NCI-H2029 treated with DMSO at 0.1 percent for 48 hours (cell line): ENCODE results near the gene KCNN2.

Source experiments
- DNase-seq: peaks from one replicate; lab custom pipeline; 2025; lab: John Stamatoyannopoulos, UW

Gene KCNN2

DNA sequence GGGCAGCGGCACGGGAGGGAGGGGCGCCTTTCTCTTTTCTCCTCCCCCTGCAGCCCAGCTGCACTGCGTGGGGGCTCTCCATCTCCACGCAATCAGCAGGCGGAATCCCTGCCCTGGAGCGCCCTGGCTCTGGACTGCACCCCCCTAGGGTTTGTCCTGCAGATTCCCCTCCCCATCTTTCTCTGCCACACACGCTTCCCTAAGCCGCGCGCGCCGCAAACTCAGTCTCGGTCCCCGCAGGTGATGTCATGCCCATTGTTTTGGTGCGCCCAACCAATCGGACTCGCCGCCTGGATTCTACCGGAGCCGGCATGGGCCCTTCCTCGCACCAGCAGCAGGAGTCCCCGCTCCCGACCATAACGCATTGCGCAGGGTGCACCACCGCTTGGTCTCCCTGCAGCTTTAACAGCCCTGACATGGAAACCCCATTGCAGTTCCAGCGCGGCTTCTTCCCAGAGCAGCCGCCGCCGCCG is at the start of gene KCNN2:
Gene KCNN2, plus strand, starts transcription at position 347 of the 473 bp plus-strand sequence. Its CDS starts 70 bp downstream, at position 417.
- no peak for DNase-seq

DNA sequence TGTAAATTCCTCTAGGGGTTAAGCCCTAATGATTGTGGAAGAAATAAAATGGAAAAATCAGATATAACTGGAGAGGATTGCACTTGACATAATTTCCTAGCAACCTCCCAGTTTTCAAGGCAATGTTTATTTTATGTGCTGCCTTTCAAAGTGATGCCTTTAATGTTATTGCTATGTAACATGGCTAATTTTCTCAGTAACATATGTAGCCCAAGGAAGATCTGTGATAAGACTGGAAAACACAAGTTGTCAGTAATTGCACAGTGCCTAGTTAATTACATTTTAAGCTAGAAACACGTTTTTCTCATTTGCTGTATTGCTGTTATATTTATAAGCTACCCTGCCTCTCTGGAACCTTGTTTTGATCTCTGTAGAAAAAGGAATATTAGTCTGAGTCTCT is 49.2 kb upstream of the KCNN2 start:
- no peak for DNase-seq

DNA sequence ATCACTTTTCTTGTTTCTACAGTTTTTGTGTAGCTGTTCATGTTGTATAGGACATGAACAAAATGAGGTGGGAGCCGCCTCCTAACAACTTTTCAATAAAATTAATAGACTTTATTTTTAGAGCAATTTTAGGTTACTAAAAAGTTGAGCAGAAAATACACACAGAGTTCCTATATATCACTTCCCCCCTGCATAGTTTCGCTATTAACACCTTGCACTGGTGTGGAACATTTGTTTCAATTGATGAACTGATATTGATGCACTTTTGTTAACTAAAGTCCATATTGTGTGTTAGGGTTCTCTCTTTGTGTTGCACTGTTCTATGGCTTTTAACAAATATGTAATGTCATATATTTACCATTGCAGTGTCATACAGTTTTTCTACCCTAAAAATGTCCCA is 47.8 kb upstream of the KCNN2 start:
- no peak for DNase-seq

DNA sequence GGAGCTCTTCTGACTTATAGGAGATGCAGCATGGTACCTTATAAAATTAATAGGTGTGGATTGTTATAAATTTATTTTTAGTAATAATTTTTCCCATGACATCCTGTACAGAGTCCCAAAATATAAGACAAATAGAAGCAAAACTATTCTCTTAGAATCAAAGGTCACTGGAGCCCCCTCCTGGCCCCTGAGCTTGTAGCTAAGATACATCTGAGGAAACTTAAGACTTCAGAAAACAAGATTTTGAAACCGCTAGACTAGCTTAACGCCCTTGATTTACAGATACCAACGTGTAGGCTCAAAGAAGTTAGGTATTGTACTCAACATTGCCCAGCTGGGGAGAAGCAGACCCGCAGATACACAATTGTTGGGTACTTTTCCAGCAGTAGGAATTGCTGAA is 45.7 kb upstream of the KCNN2 start:
- DNase-seq = no peak

DNA sequence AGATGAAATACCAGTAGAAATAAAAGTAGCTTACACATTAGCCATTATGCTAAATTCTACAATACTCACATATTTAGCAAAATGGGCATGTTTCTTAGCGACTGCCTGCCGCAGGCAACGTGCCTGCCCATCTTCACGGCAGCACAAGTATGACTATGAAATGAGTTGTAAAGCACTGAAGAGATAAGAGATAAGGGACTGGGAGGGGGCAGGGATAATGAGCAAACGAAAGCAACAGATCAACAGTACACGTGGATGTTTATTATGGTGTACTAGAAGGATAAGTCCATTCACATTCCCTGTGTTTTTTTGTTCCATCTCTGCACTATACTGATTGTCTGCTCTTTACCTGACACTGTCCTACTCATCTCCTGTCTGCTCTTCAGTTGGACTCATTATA is 44.1 kb upstream of the KCNN2 start:
- no peak for DNase-seq

DNA sequence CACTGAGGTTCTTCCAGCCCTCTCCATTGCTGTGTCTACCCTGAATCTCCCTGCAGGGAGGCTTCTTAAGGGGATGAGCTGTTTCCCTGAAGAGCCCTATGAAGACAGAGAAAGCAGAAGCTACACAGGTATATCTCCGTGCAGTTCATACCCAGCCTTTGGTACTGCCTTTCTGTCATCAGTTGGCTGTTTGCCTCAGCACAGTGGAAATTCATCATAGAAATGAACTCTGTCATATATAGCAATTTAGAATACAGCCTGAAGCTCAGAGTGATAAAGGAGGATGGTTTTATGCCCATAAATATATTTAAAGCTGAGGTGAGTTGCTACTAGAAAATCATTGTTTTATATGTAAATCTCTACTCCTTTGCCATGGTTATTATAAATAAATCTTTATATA is 42.6 kb upstream of the KCNN2 start:
- no peak for DNase-seq

DNA sequence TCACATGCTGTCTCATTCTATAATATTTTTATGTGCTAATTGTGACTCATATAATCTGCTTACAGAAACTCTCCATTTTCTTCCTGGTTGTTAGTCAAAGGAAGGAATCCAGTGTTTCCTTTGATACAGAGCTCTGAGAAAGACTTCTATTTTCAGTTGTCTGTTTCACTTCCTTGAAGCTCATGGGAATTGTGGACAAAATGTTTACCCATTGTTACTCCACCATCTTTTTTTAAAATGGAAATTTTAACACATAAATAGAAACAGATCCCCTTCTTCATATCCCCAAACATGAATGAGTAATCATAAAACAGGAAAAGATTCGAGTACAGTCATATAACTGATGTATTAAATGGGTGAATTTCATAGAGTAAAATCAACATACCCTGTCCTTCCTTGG is 42.0 kb upstream of the KCNN2 start:
- DNase-seq = no peak

DNA sequence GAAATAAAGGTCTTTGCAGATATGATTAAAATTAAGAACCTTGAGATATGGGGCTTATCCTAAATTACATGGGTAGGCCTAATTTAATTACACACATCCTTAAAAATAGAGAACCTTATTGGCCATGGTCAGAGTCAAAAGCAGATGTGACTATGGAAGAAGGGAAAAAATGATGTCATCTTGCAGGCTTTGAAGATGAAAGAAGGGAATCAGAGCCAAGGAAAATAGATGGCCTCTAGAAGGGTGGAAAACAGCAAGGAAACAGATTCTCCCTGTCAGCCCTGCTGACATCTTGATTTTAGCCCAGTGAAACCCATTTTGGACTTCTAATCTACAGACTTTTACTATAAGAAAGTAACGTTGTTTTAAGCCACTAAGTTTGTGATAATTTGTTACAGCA is 37.6 kb upstream of the KCNN2 start:
- no peak for DNase-seq

DNA sequence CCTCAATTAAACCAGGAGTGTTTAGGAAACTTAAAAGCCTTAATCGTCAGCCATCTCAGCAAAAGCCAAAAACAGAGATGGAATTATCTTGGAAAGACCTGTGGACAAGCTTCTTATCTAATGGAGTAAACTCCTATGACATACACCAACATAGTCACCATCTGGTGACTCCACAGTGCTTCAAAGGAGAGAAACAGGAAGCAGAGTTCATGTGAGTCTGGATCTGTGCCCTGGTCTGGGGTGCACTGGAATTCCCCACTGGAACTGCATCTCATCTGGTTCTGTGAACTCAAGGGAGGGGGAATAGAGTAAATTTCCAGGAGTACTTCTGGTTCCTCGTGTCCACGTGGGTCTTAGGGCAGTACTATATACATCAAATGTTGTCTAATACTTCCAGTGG is 36.3 kb upstream of the KCNN2 start:
- DNase-seq = no peak

DNA sequence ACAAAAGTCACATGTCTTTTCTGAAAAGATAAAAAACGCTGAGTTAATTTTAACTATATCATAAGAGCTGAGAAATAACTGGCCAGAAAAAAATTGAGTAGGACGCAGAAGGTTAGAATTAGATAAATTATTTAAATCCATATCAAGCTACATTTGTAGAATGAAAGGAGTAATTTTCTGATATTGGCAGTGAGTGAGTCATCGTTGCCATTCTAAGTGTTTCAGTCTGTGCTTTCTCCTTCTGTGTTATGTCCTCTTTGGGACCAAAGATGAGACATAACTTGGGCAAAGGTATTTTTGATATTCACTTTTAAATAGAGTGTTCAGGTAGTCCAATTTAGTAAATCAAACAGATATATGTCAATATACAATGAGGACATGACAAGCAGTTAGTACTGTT is 34.4 kb upstream of the KCNN2 start:
- DNase-seq = no peak

DNA sequence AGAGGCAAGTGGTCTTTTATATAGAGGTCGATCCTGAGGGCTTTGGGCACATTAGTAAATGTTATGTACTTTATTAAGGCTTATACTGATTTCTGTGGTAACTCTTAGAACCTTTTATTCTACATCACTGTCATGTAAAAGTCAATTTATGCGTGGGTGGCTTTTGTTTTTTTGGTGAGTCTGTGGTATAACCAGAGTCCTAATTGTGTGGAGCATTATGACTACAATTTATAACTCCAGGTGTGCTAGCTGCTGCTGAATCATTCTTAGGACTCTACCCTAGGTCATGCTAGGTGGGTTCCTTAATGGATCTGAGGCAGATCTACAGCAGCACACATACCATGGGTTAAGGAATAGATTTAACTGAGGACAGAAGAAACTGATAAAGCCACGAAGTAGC is 33.9 kb upstream of the KCNN2 start:
- no peak for DNase-seq

DNA sequence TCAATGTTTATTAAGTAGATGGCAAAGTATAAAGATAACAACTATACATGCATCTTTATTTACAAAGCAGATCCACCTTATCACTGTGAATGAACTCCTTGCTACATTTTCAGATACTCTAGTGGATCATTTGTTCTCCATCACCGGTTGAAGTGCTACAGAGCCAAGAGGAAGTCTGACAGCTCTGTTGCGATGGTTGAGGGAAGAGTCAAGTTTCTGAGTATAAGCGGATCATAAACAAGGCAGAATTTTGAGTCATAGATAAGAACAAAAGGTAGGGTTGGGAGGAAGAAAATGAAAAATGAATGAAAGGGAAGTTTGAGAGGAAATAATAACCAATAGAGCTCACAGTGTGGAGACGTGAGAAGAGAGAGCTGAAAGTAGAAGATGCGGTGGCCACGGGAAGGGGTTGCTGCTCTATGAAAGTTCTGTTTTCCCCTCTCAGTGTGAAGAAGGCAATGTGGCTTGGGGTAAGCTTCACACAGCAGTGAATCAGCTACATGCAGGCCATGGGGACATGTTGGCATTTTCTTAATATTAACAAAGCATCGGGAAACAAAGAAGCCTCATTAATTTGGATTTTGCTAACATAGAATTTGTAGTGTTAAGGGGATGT is 30.8 kb upstream of the KCNN2 start:
- no peak for DNase-seq

DNA sequence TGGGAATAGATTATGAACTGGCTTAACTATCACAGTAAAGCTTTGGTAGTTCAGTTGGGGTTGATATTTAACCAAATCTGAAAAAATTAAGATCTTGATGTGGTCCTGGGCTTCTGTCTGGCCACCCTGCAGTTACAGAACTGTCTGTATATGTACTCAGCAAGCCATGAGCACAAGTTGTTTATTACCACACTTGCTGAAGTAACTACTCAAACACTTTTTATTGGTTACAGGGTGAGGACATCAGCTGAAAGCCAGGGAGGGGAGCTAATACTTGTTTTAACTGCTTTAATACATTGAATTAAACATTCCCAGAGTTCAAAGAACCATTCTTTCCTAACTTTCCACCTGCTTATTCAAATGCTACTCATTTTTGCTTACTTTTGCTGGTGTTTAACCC is 29.4 kb upstream of the KCNN2 start:
- no peak for DNase-seq

DNA sequence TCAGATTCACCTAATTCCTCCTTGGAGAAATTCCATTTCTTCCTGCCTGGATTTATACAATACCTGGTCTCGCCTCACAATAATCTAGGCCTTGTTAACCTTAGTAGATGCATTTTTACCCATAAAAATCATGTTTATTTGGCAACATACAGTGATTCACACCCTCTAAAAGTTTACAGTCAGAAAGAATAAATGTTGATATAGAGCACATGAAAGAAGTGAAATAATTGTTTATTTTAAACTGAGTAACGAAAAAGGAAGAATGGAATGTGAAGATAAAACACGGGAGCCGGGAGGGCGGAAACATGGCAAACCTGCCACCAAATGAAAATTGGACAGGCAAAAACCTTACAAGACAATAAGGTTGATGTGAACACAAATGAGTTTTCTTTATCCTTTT is 28.9 kb upstream of the KCNN2 start:
- DNase-seq = no peak

DNA sequence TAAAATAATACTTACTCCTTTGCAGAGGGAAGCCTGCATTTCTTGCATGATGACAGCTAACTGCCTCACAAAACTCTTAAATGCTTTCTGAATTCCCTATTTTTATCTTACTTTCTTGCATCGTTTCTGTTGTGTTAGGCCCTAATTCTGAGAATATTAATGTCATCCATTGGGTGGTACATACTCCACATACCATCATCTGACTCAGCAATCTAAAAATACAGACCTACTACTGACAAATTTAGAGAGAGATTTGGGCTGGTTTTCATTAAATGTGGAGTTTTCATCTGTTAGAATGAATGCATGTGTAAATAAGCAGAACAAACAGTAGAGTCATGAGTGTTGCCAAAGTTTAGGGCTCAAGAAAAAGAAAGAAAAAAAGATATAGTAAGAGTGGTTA is 26.5 kb upstream of the KCNN2 start:
- no peak for DNase-seq

DNA sequence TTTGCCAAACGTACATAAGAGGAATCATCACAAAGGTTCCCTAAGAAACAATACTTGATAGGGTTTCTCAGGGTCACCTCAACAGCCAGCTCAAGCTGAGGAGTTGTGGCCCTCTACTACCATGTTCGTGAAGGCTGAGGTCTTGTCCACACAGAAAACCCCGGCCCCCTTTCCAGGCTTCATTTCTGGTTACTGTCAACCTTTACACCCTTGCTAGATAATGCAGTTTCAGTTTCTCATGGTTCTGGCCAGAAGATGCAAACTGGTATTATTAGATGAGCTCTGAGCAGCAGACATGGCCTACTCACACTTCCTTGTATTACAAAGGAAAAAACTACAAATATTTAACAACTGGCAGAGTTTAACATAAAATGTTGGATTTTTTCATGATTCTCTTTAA is 22.8 kb upstream of the KCNN2 start:
- DNase-seq = no peak

DNA sequence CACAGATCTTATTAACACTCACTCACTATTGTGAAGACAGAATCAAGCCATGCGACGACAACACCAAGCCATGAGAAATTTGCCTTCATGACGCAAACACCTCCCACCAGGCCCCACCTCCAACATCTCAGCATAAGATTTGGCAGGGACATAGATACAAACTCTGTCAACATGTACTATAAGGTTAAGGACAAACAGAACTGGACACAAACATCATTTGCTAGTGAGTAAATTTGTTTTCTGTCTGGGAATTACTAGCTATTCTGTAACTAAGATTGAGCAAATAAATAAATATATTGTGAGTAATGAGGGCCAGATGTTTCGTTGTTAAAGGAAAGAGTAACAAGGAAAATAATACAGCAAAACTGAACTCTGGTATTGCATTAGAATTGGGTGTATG is 15.7 kb upstream of the KCNN2 start:
- DNase-seq = no peak

DNA sequence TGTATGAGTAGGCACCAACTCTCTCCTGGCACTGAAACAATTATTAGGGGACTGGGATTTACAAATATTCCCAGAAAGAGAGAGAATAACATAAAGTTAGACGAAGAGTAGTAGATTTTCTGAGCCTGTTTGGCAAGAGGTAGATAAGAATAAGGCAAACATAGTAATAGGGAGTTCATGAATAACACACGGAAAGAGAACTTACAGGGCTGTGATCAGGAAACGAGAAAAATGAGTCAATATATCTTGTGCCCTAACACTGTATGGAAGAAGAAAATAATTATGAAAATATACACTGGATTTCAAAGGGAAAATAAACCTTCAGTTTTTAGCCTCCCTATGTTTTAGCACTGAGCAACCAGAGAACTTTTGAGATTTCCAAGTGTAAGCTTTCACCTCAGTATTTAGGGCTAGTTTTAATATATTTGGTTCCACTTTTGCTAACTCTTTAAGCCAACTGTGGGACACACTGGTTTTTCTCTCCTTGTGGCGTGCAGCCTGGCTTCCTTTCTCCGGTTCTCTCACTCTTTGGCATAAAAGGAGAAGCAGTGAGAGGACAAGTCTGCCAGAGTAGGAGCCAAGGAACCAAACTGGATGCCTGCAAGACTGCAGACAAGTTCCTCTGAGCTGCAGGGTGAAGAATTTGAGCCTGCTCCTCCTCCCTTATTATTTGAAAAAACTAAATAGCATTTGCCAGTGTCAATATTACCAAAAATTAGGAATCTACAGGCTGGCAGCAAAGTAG is 6.6 kb upstream of the KCNN2 start:
- DNase-seq = no peak

DNA sequence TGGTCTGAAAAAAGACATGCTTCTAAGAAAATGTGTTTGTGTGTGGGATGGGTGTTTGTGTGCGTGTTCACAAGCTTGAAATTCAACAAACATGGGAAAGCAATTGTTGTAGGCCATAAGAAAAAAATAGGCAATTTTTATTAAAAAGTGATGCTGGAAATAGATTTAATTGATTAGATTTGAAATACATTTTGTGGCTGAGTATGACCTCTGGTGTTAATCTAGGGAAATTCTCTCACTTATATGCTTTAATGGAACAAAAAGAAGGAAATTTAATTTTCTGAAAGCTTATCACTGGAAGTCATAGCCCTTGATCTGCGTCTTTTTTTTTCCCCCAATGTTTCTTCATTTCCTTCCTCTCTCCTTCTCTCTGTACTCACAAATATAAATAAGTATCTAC is 3.5 kb upstream of the KCNN2 start:
- no peak for DNase-seq

DNA sequence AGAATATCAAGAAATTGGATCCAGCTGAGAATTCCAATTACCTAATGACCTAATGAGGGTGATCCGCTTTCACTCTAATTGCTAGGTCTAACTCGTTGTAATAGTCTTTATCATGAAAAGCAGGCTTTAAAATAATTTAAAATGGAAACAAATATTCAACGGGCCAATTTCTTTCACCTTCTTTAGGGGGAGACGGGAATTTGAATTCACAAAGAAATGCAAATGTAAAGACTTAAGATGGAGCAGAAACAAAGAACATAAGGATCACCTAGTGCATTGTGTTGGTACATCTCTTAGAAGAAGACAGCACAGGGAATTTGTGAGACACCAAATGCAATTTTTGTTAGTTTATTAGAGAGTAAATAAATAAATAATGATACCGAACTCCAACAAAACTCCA is 1.5 kb upstream of the KCNN2 start:
- no peak for DNase-seq

DNA sequence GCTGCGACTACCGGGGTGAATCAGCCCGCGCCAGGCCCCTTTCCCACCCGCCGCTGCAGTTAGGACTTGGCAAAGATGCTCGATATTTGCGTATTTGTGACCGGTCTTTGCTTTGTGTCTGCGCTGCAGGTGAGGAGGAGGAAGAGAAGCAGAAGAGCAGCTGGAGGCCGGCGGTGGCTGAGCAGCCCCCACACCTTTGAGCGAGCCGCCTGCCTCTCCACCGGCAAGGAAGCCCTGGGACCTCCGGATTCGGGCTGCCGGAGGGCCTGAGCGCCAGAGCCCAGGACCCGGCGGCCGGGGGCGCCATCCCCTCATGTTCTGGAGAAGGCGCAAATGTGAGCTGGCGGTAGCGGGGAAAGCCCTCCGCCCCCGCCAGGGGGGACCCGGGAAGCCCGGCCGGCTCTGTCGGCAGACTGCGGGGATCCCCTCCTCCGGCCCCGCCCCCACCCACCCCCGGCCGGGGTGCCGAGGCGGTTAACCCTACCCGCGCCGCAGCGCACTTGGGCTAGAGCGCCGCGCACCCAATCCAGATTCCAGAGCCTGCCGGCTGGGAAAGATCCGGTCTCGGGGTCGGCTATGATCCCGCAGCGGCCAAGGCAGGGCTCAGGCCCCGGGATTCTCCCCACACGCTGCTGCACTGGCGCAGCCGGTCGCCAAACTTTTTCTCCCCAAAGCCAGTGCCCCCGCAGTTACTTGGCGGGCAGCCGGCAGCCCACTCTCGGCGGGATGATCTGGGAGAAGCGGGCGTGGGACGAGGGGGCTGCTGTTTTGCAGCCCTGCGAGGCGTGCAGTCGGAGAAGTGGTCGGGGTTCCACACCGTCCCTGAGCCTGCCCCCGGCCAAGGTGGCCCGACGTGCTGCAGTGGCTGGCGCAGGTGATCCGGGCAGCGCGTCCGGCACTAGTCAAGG is 800 bp upstream of the KCNN2 start:
- DNase-seq = no peak

DNA sequence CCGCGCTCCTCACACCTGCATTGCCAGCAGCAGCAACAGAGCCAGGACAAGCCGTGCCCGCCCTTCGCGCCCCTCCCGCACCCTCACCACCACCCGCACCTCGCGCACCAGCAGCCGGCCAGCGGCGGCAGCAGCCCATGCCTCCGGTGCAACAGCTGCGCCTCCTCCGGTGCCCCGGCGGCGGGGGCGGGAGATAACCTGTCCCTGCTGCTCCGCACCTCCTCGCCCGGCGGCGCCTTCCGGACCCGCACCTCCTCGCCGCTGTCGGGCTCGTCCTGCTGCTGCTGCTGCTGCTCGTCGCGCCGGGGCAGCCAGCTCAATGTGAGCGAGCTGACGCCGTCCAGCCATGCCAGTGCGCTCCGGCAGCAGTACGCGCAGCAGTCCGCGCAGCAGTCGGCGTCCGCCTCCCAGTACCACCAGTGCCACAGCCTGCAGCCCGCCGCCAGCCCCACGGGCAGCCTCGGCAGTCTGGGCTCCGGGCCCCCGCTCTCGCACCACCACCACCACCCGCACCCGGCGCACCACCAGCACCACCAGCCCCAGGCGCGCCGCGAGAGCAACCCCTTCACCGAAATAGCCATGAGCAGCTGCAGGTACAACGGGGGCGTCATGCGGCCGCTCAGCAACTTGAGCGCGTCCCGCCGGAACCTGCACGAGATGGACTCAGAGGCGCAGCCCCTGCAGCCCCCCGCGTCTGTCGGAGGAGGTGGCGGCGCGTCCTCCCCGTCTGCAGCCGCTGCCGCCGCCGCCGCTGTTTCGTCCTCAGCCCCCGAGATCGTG is 517 bp downstream of the KCNN2 start:
- no peak for DNase-seq
